AG08395 (cell line): Measurements from ENCODE around the gene SELENOM.

Experiments
- DNase-seq: peaks from one replicate; pipeline ENCODE4 v3.0.0; 2012; ENCODE audit warnings: mixed read lengths, low spot score

The SELENOM gene, protein sequence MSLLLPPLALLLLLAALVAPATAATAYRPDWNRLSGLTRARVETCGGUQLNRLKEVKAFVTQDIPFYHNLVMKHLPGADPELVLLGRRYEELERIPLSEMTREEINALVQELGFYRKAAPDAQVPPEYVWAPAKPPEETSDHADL

GRCh38 chr22:31107178-31107893 lies at the start of gene SELENOM:
SELENOM (minus strand) TSS chr22:31107568; CDS start chr22:31107505, 63 bp downstream.
- peak; percentile 99 for DNase-seq

- no peak for DNase-seq
Measured at GRCh38 chr22:31155422-31155821, 48.1 kb upstream of the SELENOM start.

DNA sequence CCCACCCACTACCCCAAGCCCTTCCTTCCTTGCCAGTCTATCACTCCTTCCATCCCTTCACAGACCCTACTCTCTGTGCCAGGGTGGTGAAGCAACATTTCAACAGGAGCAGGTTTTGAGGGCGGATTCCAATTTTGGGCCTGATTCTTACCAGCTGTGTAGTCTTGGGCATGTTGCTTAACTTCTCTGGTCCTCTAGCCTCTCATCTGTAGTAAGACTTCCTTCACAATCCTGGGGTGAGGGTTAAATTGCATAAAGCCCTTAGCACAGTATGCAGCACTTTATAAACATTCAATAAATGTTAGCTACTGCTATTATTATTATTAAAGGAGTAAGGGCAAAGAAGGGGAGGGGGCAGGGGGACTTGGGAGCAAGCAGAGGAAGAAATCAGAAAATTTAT lies 47.6 kb upstream of the SELENOM start:
- no peak for DNase-seq

DNA sequence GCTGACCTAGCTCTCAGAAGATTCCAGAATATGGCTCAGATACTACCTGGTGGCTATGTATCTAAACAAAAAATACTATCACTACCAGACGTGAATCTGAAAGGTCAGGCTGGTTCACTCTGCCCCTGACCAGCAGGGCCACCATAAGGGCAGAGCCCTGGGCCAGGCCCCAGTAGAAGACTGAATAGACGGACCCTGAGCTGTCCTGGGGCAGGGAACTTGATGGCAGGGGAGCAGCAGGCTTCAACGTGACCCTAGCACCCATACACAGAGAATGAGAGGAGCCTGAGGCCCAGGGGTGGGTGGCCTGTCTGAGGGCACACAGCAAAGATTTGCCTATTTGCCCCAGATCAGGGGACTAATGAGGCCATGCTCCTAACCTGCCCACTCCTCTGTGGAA lies 46.0 kb upstream of the SELENOM start:
- no peak for DNase-seq

GRCh38 chr22:31151872-31152271 lies 44.5 kb upstream of the SELENOM start:
- no peak for DNase-seq

GRCh38 chr22:31150615-31151014 lies 43.2 kb upstream of the SELENOM start:
- no peak for DNase-seq

DNA sequence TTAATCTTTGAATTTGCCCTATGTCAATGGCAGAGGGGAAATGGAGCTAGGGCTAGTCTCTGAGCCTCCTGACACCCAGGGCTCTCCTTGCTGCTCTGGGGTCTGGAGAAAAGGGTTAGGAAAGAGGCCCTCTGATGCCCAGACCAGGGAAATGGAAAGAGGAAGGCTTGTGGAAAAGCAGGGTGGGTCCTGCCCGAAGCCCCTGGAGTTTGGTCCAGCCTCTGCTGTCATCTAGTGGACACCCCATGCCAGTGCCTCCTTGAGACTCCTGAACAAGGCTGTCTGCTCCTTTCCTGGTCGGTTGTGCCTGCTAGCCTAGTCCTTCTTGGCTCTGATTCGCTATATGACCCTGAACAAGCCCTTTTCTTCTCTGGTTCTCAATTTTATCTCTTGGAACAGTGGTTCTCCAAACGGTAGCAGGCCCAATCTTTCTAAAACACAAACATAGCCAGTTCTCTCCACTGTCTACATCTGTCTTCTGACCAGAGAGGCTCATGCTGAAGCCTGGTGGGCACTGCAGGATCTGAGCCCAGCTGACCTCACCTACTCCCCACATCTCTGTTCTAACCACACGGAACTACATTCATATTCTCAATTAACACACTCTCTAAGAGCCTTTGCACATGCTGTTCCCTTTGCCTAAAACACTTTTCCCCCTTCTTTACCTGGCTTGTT lies 41.7 kb upstream of the SELENOM start:
- peak; percentile 90 for DNase-seq

DNA sequence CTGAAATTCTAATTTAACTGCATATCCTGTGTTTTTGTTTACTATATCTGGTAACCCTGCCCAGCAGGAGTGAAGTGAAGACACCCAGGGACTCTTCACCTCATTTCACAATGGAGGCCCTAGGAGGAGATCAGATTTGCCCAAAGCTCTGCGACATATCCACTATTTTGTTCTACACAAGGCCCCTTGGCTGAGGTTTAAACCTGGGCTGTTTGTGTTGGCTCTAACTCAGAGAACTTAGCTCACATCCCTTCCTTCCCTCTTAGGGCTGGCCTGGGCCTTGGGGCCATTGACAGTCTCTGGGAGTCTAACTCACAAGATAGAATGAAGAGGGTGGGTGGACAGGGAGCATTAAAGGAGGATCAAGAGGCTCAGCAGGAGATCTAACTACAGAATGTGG lies 41.1 kb upstream of the SELENOM start:
- DNase-seq: no peak

DNA sequence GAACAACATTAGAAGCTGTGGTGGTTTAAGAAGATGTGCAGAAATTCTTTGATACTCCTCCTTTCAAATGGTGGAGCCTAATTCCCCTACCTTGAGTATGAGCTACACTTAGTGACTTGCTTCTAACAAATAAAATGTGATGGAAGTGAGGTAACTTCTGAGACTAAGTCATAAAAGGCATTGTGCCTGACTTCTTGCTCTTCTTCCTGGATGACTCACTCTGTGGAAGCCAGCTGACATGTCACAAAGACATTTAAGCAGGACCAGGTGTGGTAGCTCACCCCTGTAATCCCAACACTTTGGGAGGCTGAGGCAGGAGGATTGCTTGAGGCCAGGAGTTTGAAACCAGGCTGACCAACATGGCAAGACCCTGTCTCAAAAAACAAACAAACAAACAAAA lies 36.9 kb upstream of the SELENOM start:
- DNase-seq: no peak

DNA sequence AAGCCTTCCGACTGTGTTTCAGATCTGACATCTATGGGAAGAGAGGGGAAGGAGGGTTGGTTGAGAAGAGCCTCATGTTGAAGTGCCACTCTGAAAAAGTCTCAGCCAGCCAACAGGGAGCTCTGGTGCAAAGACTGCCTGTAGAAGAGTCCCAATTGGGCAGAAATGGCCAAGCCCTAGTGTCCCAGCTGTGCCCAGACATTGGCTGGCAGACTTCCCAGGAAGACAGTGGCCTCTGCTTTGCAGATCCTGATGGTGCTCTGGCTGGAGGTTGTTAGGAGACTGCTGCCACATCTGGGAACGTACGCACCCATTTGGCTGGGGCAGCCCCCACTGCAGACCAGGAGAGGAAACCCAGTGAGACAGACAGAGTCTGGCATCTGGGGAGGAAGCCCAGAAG lies 36.2 kb upstream of the SELENOM start:
- no peak for DNase-seq

DNA sequence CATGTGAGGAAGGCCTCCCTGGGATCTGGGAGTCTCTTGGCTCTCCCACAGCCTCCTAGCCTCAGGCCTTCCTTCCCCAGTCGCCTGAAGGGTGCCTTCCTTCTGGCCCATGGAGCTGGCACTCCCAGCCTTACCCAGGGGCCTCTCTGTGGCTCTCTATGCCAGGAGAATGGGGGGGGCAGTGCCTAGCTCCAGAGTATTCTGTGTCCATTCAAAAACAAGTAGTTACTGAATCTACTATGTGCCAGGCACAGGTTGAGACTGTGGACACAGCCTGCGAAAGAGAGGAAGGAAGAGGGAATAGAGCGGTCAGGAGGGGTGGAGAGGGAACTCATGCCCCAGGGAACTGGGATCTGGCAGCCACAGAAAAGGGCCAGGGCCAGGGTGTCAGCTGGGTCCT lies 35.7 kb upstream of the SELENOM start:
- no peak for DNase-seq

DNA sequence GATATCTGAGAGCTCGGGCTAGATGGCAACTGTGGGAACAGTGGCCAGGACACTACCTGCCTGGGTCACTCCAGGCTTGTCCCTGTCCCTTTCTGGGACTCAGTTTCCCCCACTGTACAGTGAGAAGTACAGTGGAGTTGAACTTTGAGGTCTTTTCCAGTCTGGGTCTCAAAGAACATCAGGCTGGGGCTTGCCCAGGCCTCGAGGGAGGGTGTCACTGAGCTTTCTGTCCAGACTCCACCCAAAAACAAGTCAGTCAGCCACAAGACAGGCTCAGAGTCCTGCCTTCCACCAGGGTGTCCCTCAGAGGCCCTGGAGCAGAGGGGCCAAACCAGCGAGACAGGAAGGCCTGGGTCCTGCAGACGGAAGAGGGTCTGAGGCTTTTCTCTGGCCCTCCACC lies 34.9 kb upstream of the SELENOM start:
- DNase-seq: no peak

GRCh38 chr22:31141551-31141950 lies 34.2 kb upstream of the SELENOM start:
- no peak for DNase-seq

DNA sequence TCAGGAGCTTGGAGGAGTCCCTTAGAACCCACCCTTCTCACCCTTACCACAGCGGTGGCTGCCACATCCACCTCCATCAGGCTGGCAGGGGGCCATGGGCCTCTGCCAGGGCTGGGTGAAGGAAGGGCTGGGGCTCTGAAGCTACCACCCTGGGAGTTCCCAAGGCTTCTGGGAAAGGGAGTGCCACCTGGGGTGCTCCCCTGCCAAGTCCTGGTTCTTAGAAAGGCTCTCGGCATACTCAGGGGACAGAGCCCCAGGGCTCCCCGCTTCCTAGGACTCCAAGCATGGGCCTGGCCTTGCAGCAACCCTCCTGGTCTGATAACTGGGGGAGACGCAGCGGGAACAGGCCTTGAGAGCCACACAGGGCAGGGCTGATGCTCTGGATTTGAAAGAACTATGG lies 33.4 kb upstream of the SELENOM start:
- DNase-seq: no peak

GRCh38 chr22:31139866-31140716 lies 32.7 kb upstream of the SELENOM start, which contains the start of gene PLA2G3:
PLA2G3 (minus strand) TSS chr22:31140508; CDS start chr22:31140354, 154 bp downstream.
- peak; percentile 54 for DNase-seq

DNA sequence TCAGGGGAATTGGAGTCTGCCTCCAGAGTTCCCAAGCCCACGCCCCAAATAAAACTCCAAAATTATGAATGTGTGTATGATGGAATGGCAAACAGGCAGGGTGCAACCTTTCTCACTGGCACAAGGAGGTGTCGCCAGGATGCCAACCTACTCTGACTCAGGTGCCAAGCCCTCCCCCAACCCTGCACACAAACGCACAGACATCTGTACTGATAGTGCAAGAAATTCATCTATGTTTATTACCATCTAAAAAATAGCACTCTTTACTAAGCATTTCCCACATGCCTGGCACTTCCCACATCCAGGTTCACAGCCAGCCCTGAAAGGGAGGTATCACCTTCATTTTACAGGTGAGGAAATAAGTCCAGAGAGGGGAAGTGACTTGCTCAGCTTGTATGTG lies 31.7 kb upstream of the SELENOM start:
- no peak for DNase-seq

DNA sequence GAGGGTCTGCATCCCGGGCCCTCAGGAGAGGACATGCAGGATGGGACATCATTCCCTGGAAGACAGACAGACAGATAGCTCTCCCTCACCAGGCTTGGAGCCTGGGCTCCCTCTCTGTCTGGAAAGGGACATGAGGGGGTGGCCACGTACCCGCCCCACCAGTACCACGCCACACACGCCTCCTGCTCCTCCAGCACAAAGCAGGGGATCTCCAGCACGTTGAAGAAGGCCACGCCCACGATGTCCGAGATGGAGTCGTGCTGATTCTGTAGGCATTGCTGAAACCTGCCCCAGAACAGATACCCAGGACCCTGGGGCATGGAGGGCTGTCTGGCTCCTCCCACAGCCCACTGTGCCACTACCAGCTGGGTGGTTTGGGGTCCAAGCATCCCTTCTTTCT lies 30.8 kb upstream of the SELENOM start:
- no peak for DNase-seq

GRCh38 chr22:31137721-31138120 lies 30.4 kb upstream of the SELENOM start:
- no peak for DNase-seq

DNA sequence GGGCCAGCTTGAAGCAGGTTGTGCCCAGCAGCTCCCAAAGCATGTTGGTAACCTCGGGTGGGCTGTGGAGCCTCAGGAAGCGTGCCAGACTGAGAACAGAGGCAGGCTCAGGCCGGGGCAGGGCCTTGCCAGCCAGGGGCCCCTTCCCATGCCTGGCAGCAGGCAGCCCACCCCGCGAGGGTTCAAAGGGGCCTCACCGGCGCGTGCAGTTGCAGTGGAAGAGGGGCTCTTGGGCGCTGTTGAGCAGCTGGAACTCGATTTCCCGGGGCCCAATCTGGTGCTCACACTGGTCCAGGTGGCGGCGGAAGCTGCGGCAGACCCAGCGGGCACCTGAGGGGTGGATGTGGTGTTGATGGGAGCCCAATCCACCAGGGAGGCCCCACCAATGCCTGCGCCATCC lies 29.3 kb upstream of the SELENOM start:
- DNase-seq: no peak

GRCh38 chr22:31136155-31136554 lies 28.8 kb upstream of the SELENOM start:
- no peak for DNase-seq

DNA sequence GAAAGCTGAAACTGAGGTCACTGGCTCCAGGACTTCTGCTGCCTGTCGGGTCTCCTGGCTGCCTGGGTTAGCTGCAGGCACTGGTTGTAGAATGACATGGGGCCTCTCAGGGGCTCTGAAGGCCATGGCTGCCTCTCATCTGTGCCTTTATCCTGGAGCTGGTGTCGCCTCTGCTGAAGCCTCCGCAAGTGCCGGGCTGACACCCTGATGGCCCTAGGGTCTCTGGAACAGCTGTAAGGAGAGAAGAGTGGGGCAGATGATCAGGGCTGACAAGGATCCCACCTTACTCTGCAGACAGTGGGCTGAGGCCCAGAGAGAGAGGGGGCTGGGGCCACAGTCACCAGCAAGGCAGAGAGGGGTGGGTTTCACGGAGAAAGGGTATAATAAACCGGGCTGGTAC lies 28.3 kb upstream of the SELENOM start:
- DNase-seq: no peak

GRCh38 chr22:31134688-31135087 lies 27.3 kb upstream of the SELENOM start:
- no peak for DNase-seq

DNA sequence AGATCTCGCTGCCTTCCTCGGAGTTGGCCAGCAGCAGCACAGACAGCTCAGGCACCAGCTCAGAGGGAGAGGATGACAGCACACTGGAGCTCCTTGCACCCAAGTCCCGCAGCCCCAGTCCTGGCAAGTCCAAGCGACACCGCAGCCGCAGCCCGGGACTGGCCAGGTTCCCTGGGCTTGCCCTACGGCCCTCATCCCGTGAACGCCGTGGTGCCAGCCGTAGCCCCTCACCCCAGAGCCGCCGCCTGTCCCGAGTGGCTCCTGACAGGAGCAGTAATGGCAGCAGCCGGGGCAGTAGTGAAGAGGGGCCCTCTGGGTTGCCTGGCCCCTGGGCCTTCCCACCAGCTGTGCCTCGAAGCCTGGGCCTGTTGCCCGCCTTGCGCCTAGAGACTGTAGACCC lies 26.5 kb upstream of the SELENOM start:
- no peak for DNase-seq
